B cell (primary cell): ENCODE results near the gene FLNB. TPM values are rescaled to one million over a fixed set of nuclear protein-coding genes. Genes with fewer than 3 reads are reported as not detected.
"Not testable (repeated sequence)": the region's sequence is repeated elsewhere in the genome, so short reads cannot be mapped to it uniquely, and the experiment has no call there.

Source experiments
- ATAC-seq: fragments of 200-7000 bp; cut with Tn5 transposase; one replicate; pipeline ENCODE4 v1.10.0; 2021; ENCODE audit warnings: low read depth, mild to moderate bottlenecking, moderate number of reproducible peaks, moderate library complexity
- CTCF ChIA-PET: fragments of 350-600 bp; sonication (Branson Sonifier 250); formaldehyde crosslinking; loops from one replicate; lab custom pipeline; 2021; ENCODE audit warnings: antibody characterized with exemption, inconsistent platforms; lab: Charles Lee
- POLR2A ChIA-PET: fragments of 350-600 bp; sonication (Branson Sonifier 250); formaldehyde crosslinking; loops from one replicate; lab custom pipeline; 2021; ENCODE audit warnings: antibody characterized with exemption; lab: Charles Lee
- DNase-seq: peaks from one replicate; pipeline ENCODE4 v3.0.0; 2013
- H2AFZ ChIP-seq: 2 replicates; pipeline ENCODE4 v1.6.1; 2012; ENCODE audit warnings: mild to moderate bottlenecking, low read depth, low read length; ENCODE audit not compliant: insufficient read depth, poor library complexity, severe bottlenecking
- H3K27ac ChIP-seq, 2 donors: 1 replicate in 1 of 2; 2 replicates in 1 of 2; pipeline ENCODE4 v1.5.1; 2012 to 2013; ENCODE audit warnings: low read length in 2 of 2, mild to moderate bottlenecking in 2 of 2, moderate library complexity in 1 of 2
- H3K27me3 ChIP-seq, 4 experiments: fragments of 200-600 bp in 1 of 4; sonication (generic) in 1 of 4; replicated peaks in 1 of 4; 1 replicate in 2 of 4; 2 replicates in 2 of 4; pipeline versions ENCODE4 v1.6.1 to v1.7.0; 2013 to 2016; ENCODE audit warnings: low read length in 3 of 4, mild to moderate bottlenecking in 2 of 4, mixed read lengths in 1 of 4, moderate library complexity in 1 of 4; ENCODE audit not compliant: insufficient read depth in 4 of 4, control insufficient read depth in 3 of 4; ENCODE audit errors: control extremely low read depth in 1 of 4
- H3K36me3 ChIP-seq, 2 experiments: replicated peaks in 1 of 2; 1 replicate in 1 of 2; 2 replicates in 1 of 2; pipeline versions ENCODE4 v1.6.1 to v1.7.1; 2013; ENCODE audit warnings: low read length in 1 of 2; ENCODE audit not compliant: insufficient read depth in 2 of 2, control insufficient read depth in 1 of 2; ENCODE audit errors: control extremely low read depth in 1 of 2, extremely low read depth in 1 of 2
- H3K4me1 ChIP-seq, 2 donors: fragments of 200-600 bp in 1 of 2; sonication (generic) in 1 of 2; 1 replicate in 1 of 2; 2 replicates in 1 of 2; pipeline versions ENCODE4 v1.5.1 to v1.6.1; 2013 to 2017; ENCODE audit warnings: low read length in 2 of 2; ENCODE audit not compliant: control insufficient read depth in 2 of 2, insufficient read depth in 2 of 2
- H3K4me2 ChIP-seq: replicated peaks from 2 replicates; pipeline ENCODE3; 2012; ENCODE audit warnings: mild to moderate bottlenecking, low read depth, low read length; ENCODE audit not compliant: poor library complexity, severe bottlenecking
- H3K4me3 ChIP-seq, 5 experiments: fragments of 200-600 bp in 1 of 5; sonication (generic) in 1 of 5; 1 replicate in 3 of 5; 2 replicates in 2 of 5; pipeline versions ENCODE4 v1.5.1 to v1.7.0; 2011 to 2016; ENCODE audit warnings: low read length in 4 of 5, mild to moderate bottlenecking in 4 of 5, low read depth in 2 of 5, control low read depth in 1 of 5, moderate library complexity in 1 of 5; ENCODE audit not compliant: insufficient read depth in 1 of 5; ENCODE audit errors: control extremely low read depth in 1 of 5, extremely low read depth in 1 of 5
- H3K79me2 ChIP-seq: fragments of 200-600 bp; sonication (generic); one replicate; pipeline ENCODE4 v1.6.0; 2016; ENCODE audit warnings: low read length; ENCODE audit not compliant: control insufficient read depth, insufficient read depth
- H3K9ac ChIP-seq: fragments of 200-600 bp; sonication (generic); 2 replicates; pipeline ENCODE4 v1.6.1; 2017; ENCODE audit warnings: mild to moderate bottlenecking, low read length, moderate library complexity
- H3K9me3 ChIP-seq, 3 donors: one replicate each; pipeline versions ENCODE4 v1.6.1 to v1.7.1; 2013; ENCODE audit warnings: low read length in 2 of 3; ENCODE audit not compliant: control insufficient read depth in 2 of 3, insufficient read depth in 1 of 3; ENCODE audit errors: control extremely low read depth in 1 of 3
- H4K20me1 ChIP-seq: 2 replicates; pipeline ENCODE4 v1.6.0; 2012; ENCODE audit warnings: mild to moderate bottlenecking, low read length; ENCODE audit not compliant: insufficient read depth, control insufficient read depth, poor library complexity, severe bottlenecking
- H3K27ac Mint-ChIP-seq: one replicate; pipeline ENCODE4 v1.8.0; 2021; ENCODE audit warnings: mixed read lengths
- H3K27me3 Mint-ChIP-seq: one replicate; pipeline ENCODE4 v1.8.0; 2021; ENCODE audit warnings: mixed read lengths
- H3K4me1 Mint-ChIP-seq: one replicate; pipeline ENCODE4 v1.8.0; 2021; ENCODE audit warnings: mixed read lengths
- H3K4me3 Mint-ChIP-seq: one replicate; pipeline ENCODE4 v1.8.0; 2021; ENCODE audit warnings: mixed read lengths
- H3K9me3 Mint-ChIP-seq: one replicate; pipeline ENCODE4 v1.8.0; 2022; ENCODE audit warnings: mixed read lengths; ENCODE audit not compliant: insufficient read depth
- EZH2 ChIP-seq: IDR thresholded peaks from 2 replicates; pipeline ENCODE4 v1.6.1; 2012; ENCODE audit warnings: borderline replicate concordance, low read depth, mild to moderate bottlenecking, moderate library complexity, low read length; ENCODE audit not compliant: insufficient read depth, poor library complexity, severe bottlenecking
- WGBS: methylation state at CpG from one replicate; pipeline ENCODE4 v1.1.5; 2013; ENCODE audit warnings: missing lambda C conversion rate; ENCODE audit not compliant: insufficient coverage; 5-methylcytosine and 5-hydroxymethylcytosine counted together
- intact Hi-C: fragments of 100-400 bp; cut with micrococcal nuclease; formaldehyde crosslinking; loops from one replicate; pipeline ENCODE4 v1.10.0; 2022
- polyA plus RNA-seq: library from polyadenylated mRNA; depleted of rRNA; stranded (reverse); fragments of >200 nt; gene quantifications from 2 replicates; pipeline ENCODE4 v1.2.3, GENCODE V29; 2012
- total RNA-seq, 2 donors: library from RNA; stranded (reverse); fragments of 120-200 nt in 1 of 2; gene quantifications; 1 replicate in 1 of 2; 2 replicates in 1 of 2; pipeline versions ENCODE4 v1.2.3 to v1.2.4, GENCODE V29; 2013 to 2022
- TF ChIP-seq, protein P1 (sequence below): fragments of 200-600 bp; IDR thresholded peaks from one replicate; pipeline ENCODE4 v1.8.0; 2022; ENCODE audit warnings: antibody characterized with exemption, mild to moderate bottlenecking

FLNB gene
- total and polyA plus RNA-seq, 2 donors (not counting 1 experiment from before 2014, with no cell fraction given), result 25.5 to 28.3 TPM

DNA sequence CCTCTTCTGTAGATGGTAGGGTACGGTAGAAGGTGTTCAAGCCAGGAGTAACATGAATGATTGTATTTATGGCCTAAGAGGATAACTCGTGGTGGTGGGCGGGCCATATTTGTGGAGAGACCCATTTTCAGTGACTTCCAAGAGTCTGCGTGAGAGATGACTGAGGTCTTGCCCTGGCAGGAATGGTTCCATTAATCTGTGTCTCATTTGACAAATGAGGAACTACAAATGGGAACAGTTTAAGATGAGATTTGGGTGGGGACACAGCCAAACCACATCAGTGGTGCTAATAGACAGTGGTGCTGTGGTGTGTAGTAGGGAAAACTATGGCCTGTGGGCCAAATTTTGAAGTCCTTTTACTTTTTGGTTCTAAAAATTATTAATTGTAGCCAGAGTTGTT lies 47.1 kb downstream of the FLNB start:
- H3K4me3 ChIP-seq, result no peak overlapping the region
- Mint-ChIP-seq H3K9me3 (peaks cover 3% of the 10 kb centered on the region), H3K4me1 (no peaks in the 10 kb centered on the region), H3K4me3 (no peak overlapping the region), H3K27me3 (no peaks in the 10 kb centered on the region), H3K27ac (no peak overlapping the region)
- CTCF ChIA-PET, result no interaction called here
- H3K79me2 ChIP-seq, result peaks cover 50% of the 10 kb centered on the region
- no peak overlapping the region for H3K4me2 ChIP-seq
- intact Hi-C loops, result no loop called here
- H3K27me3 ChIP-seq, result no peaks in the 10 kb centered on the region
- 93% methylated on average over 4 of the region's 4 CpGs for WGBS
- H3K36me3 ChIP-seq, result peaks cover 1 to 4% of the 10 kb centered on the region in 2 experiments
- no peak overlapping the region for H2AFZ ChIP-seq
- peaks cover 0 to 6% (median 3%) of the 10 kb centered on the region in 3 donors for H3K9me3 ChIP-seq
- DNase-seq (no peak), ATAC-seq (no peak)
- POLR2A ChIA-PET, result no interaction called here
- TF ChIP-seq EZH2, result no peak
- TF ChIP-seq, protein P1, sequence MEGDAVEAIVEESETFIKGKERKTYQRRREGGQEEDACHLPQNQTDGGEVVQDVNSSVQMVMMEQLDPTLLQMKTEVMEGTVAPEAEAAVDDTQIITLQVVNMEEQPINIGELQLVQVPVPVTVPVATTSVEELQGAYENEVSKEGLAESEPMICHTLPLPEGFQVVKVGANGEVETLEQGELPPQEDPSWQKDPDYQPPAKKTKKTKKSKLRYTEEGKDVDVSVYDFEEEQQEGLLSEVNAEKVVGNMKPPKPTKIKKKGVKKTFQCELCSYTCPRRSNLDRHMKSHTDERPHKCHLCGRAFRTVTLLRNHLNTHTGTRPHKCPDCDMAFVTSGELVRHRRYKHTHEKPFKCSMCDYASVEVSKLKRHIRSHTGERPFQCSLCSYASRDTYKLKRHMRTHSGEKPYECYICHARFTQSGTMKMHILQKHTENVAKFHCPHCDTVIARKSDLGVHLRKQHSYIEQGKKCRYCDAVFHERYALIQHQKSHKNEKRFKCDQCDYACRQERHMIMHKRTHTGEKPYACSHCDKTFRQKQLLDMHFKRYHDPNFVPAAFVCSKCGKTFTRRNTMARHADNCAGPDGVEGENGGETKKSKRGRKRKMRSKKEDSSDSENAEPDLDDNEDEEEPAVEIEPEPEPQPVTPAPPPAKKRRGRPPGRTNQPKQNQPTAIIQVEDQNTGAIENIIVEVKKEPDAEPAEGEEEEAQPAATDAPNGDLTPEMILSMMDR, result no peak
- no peaks in the 10 kb centered on the region for H3K4me1 ChIP-seq
- H3K9ac ChIP-seq, result no peak overlapping the region
- no peak overlapping the region for H3K27ac ChIP-seq
- H4K20me1 ChIP-seq, result no peaks in the 10 kb centered on the region

DNA sequence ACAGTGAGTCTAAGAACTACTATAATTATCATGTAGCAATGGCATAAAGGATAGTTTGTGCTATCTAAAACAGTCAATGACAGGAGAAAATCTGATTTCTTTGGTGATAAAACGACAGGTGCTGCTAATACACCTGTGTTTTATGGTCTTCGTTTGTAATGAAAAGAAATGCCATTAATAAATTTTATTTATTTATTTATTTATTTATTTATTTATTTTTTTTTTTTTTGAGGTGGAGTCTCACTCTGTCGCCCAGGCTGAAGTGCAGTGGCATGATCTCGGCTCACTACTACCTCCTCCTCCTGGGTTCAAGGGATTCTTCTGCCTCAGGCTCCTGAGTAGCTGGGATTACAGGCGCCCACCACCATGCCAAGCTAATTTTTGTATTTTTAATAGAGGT lies 47.7 kb downstream of the FLNB start:
- POLR2A ChIA-PET, intact Hi-C loops, H2AFZ ChIP-seq, H3K27me3 Mint-ChIP-seq, H3K27ac ChIP-seq, H3K4me1 ChIP-seq, H3K36me3 ChIP-seq, H3K9me3 Mint-ChIP-seq, ATAC-seq, CTCF ChIA-PET, H3K4me3 ChIP-seq, H3K9ac ChIP-seq, DNase-seq, H3K4me3 Mint-ChIP-seq, H4K20me1 ChIP-seq, H3K27me3 ChIP-seq, H3K4me1 Mint-ChIP-seq, H3K4me2 ChIP-seq, H3K9me3 ChIP-seq, H3K27ac Mint-ChIP-seq: not testable (repeated sequence)
- peaks cover 50% of the 10 kb centered on the region for H3K79me2 ChIP-seq
- WGBS, result no CpG with 5 or more reads among the region's 5 CpGs
